GM21786 (cell line): Measurements from ENCODE around the gene TUB.

Experiments
- ATAC-seq: cut with Tn5 transposase; IDR thresholded peaks from one replicate; pipeline ENCODE4 v1.9.1; 2021; ENCODE audit not compliant: unreplicated experiment

The TUB gene

GRCh38 chr11:8089791-8090510, 8.9 kb downstream of the TUB start:
- ATAC-seq, result no peak

GRCh38 chr11:8090756-8091155, 9.7 kb downstream of the TUB start:
- no peak for ATAC-seq

- no peak for ATAC-seq
These were observed 10.7 kb downstream of the TUB start for GRCh38 chr11:8091721-8092120.

- ATAC-seq, result peak; percentile 70
These were observed 11.8 kb downstream of the TUB start for GRCh38 chr11:8092587-8093424.

GRCh38 chr11:8093931-8094575, 13.0 kb downstream of the TUB start:
- no peak for ATAC-seq

GRCh38 chr11:8094656-8095055, 13.6 kb downstream of the TUB start:
- no peak for ATAC-seq

- ATAC-seq, result no peak
These were observed 14.4 kb downstream of the TUB start for GRCh38 chr11:8095371-8095770.

- ATAC-seq, result no peak
These were observed 15.0 kb downstream of the TUB start for GRCh38 chr11:8095806-8096522.

- ATAC-seq, result no peak
These were observed 15.6 kb downstream of the TUB start for GRCh38 chr11:8096575-8096974.

GRCh38 chr11:8097062-8097461, 16.1 kb downstream of the TUB start:
- ATAC-seq, result no peak

- ATAC-seq, result no peak
These were observed 16.5 kb downstream of the TUB start for GRCh38 chr11:8097468-8097867.

- ATAC-seq, result no peak
These were observed 16.9 kb downstream of the TUB start for GRCh38 chr11:8097926-8098325.

GRCh38 chr11:8098361-8098760, 17.4 kb downstream of the TUB start:
- ATAC-seq, result no peak

GRCh38 chr11:8098879-8099278, 17.9 kb downstream of the TUB start:
- ATAC-seq, result no peak

GRCh38 chr11:8099291-8099899, 18.4 kb downstream of the TUB start:
- peak; percentile 78 for ATAC-seq

- ATAC-seq, result no peak
These were observed 19.1 kb downstream of the TUB start for GRCh38 chr11:8100158-8100557.

GRCh38 chr11:8100605-8101004, 19.6 kb downstream of the TUB start:
- ATAC-seq, result no peak

GRCh38 chr11:8101421-8101820, 20.4 kb downstream of the TUB start:
- no peak for ATAC-seq

- no peak for ATAC-seq
These were observed 21.4 kb downstream of the TUB start for GRCh38 chr11:8102296-8102915.

- no peak for ATAC-seq
These were observed 22.0 kb downstream of the TUB start for GRCh38 chr11:8102965-8103364.
